ENCODE results near the gene CHRNA9.
A peak's percentile ranks its signal among the peaks of the same experiment; 100 is the strongest.

The CHRNA9 gene

GRCh38 chr4:40363382-40363920 is 28.3 kb downstream of the CHRNA9 start:
- in situ Hi-C loops (cut with MboI; ENCODE audit: low sequenced_read_pairs, unreplicated experiment) = no loop called here
- no peak for TF ChIP-seq CTCF (IDR thresholded peaks at IDR 0.05; ENCODE audit: borderline replicate concordance, control extremely low read depth, extremely low read depth, insufficient read depth, missing control alignments)
- no peak for DNase-seq (ENCODE audit: low spot score)

GRCh38 chr4:40363945-40364344 is 28.8 kb downstream of the CHRNA9 start:
- TF ChIP-seq CTCF (IDR thresholded peaks at IDR 0.05; ENCODE audit: borderline replicate concordance, control extremely low read depth, extremely low read depth, insufficient read depth, missing control alignments) = no peak
- in situ Hi-C loops (cut with MboI; ENCODE audit: low sequenced_read_pairs, unreplicated experiment) = no loop called here
- DNase-seq (ENCODE audit: low spot score) = no peak

- TF ChIP-seq CTCF (IDR thresholded peaks at IDR 0.05; ENCODE audit: borderline replicate concordance, control extremely low read depth, extremely low read depth, insufficient read depth, missing control alignments) = no peak
- DNase-seq (ENCODE audit: low spot score) = no peak
- in situ Hi-C loops (cut with MboI; ENCODE audit: low sequenced_read_pairs, unreplicated experiment) = no loop called here
Measured at GRCh38 chr4:40365766-40366165, 30.6 kb downstream of the CHRNA9 start.

GRCh38 chr4:40367451-40367850 is 32.3 kb downstream of the CHRNA9 start:
- TF ChIP-seq CTCF (IDR thresholded peaks at IDR 0.05; ENCODE audit: borderline replicate concordance, control extremely low read depth, extremely low read depth, insufficient read depth, missing control alignments) = no peak
- no peak for DNase-seq (ENCODE audit: low spot score)
- in situ Hi-C loops (cut with MboI; ENCODE audit: low sequenced_read_pairs, unreplicated experiment) = no loop called here

- DNase-seq (ENCODE audit: low spot score) = peak; percentile 39
- peak; percentile 10 for TF ChIP-seq CTCF (IDR thresholded peaks at IDR 0.05; ENCODE audit: borderline replicate concordance, control extremely low read depth, extremely low read depth, insufficient read depth, missing control alignments)
- in situ Hi-C loops (cut with MboI; ENCODE audit: low sequenced_read_pairs, unreplicated experiment) = no loop called here
Measured at GRCh38 chr4:40369437-40370274, 34.5 kb downstream of the CHRNA9 start.

GRCh38 chr4:40372651-40373050 is 37.5 kb downstream of the CHRNA9 start:
- no peak for TF ChIP-seq CTCF (IDR thresholded peaks at IDR 0.05; ENCODE audit: borderline replicate concordance, control extremely low read depth, extremely low read depth, insufficient read depth, missing control alignments)
- in situ Hi-C loops (cut with MboI; ENCODE audit: low sequenced_read_pairs, unreplicated experiment) = no loop called here
- DNase-seq (ENCODE audit: low spot score) = no peak
